Esophagus muscularis mucosa (tissue), 4 donors: ENCODE data around the gene UBE2S. TPM values are rescaled to one million over a fixed set of nuclear protein-coding genes. Genes with fewer than 3 reads are reported as not detected.
"Not testable (repeated sequence)": the region's sequence is repeated elsewhere in the genome, so short reads cannot be mapped to it uniquely, and the experiment has no call there.

ENCODE experiments used
- DNase-seq: peaks from one replicate; pipeline ENCODE4 v3.0.0-alpha.2; 2017; ENCODE audit errors: extremely low spot score
- H3K27ac ChIP-seq, 4 donors: fragments of 200-600 bp; sonication (generic); replicated peaks in 1 of 4; 1 replicate in 3 of 4; 2 replicates in 1 of 4; pipeline ENCODE4 v1.5.1; 2016 to 2019; ENCODE audit warnings: mild to moderate bottlenecking in 1 of 4
- H3K27me3 ChIP-seq, 4 donors: fragments of 200-600 bp; sonication (generic); one replicate each; pipeline versions ENCODE4 v1.5.1 to v1.6.0; 2016 to 2019
- H3K36me3 ChIP-seq, 4 donors: fragments of 200-600 bp; sonication (generic); one replicate each; pipeline ENCODE4 v1.5.1; 2016 to 2019
- H3K4me1 ChIP-seq, 4 donors: fragments of 200-600 bp; sonication (generic); one replicate each; pipeline ENCODE4 v1.5.1; 2016 to 2019
- H3K4me3 ChIP-seq, 4 donors: fragments of 200-600 bp; sonication (generic); 1 replicate in 2 of 4; 2 replicates in 2 of 4; pipeline ENCODE4 v1.5.1; 2016 to 2019; ENCODE audit warnings: mild to moderate bottlenecking in 4 of 4, moderate library complexity in 1 of 4
- H3K9me3 ChIP-seq, 4 donors: fragments of 200-600 bp; sonication (generic); 1 replicate in 3 of 4; 2 replicates in 1 of 4; pipeline ENCODE4 v1.5.1; 2016 to 2019
- POLR2A ChIP-seq: fragments of 450-650 bp; IDR thresholded peaks from one replicate; pipeline ENCODE4 v1.6.1; 2017; ENCODE audit warnings: antibody characterized with exemption, moderate library complexity, mild to moderate bottlenecking, low read depth
- POLR2AphosphoS5 ChIP-seq, 2 donors: sonication (generic); formaldehyde crosslinking; IDR thresholded peaks; one replicate each; pipeline ENCODE4 v1.6.1; 2017; ENCODE audit warnings: antibody characterized with exemption in 2 of 2
- WGBS: methylation state at CpG from one replicate; pipeline ENCODE4 v1.1.5; 2018; 5-methylcytosine and 5-hydroxymethylcytosine counted together
- intact Hi-C: fragments of 100-400 bp; cut with DNase I; formaldehyde crosslinking; loops from one replicate; pipeline ENCODE4 v1.15.1; 2023
- total RNA-seq, 4 donors: library from RNA; depleted of rRNA; stranded (reverse); fragments of >200 nt; gene quantifications; one replicate each; pipeline versions ENCODE4 v1.1.0 to v1.2.1, GENCODE V29; 2016
- TF ChIP-seq, protein P1 (sequence below), 3 experiments: fragments of 200-600 bp in 2 of 3; fragments of 450-650 bp in 1 of 3; sonication (generic) in 2 of 3; IDR thresholded peaks; one replicate each; pipeline ENCODE4 v1.5.1; 2017 to 2019; ENCODE audit warnings: antibody characterized with exemption in 3 of 3, mild to moderate bottlenecking in 2 of 3, moderate library complexity in 1 of 3

Gene UBE2S
- 10 to 100 TPM in 3 of 4 donors, 1 to 10 TPM in 1; 9.1 to 37.9 (median 22.0) TPM for total RNA-seq

GRCh38 chr19:55407550-55407799 is at the start of gene UBE2S:
UBE2S (minus strand) TSS chr19:55407788; CDS start chr19:55407589, 199 bp downstream.
- H3K36me3 ChIP-seq, result peaks cover 15 to 39% (median 34%) of the 10 kb centered on the region in 4 donors
- intact Hi-C loops, H3K9me3 ChIP-seq, H3K27me3 ChIP-seq, DNase-seq: not testable (repeated sequence)
- H3K27ac ChIP-seq, result peak within 1 kb of the TSS; percentile 97 to 99 (median 98)
- peak within 1 kb of the TSS; percentile 87 to 98 (median 97) for H3K4me3 ChIP-seq
- WGBS, result 0% methylated on average over 1 of the region's 36 CpGs
- H3K4me1 ChIP-seq, result peaks cover 14 to 28% (median 25%) of the 10 kb centered on the region in 4 donors
- TF ChIP-seq POLR2AphosphoS5 (IDR thresholded peaks at IDR 0.05) (peak in 1 of 2 donors; percentile 98), POLR2A (peak; percentile 71)

- H3K27ac ChIP-seq, result no peak overlapping the region
- intact Hi-C loops, result no loop called here
- H3K4me3 ChIP-seq, result no peak overlapping the region
- H3K27me3 ChIP-seq, result peaks cover 5 to 19% (median 11%) of the 10 kb centered on the region in 4 donors
- no peak for DNase-seq
- TF ChIP-seq, protein P1, sequence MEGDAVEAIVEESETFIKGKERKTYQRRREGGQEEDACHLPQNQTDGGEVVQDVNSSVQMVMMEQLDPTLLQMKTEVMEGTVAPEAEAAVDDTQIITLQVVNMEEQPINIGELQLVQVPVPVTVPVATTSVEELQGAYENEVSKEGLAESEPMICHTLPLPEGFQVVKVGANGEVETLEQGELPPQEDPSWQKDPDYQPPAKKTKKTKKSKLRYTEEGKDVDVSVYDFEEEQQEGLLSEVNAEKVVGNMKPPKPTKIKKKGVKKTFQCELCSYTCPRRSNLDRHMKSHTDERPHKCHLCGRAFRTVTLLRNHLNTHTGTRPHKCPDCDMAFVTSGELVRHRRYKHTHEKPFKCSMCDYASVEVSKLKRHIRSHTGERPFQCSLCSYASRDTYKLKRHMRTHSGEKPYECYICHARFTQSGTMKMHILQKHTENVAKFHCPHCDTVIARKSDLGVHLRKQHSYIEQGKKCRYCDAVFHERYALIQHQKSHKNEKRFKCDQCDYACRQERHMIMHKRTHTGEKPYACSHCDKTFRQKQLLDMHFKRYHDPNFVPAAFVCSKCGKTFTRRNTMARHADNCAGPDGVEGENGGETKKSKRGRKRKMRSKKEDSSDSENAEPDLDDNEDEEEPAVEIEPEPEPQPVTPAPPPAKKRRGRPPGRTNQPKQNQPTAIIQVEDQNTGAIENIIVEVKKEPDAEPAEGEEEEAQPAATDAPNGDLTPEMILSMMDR (IDR thresholded peaks at IDR 0.05), result no peak
- no peak for TF ChIP-seq POLR2AphosphoS5 (IDR thresholded peaks at IDR 0.05)
- TF ChIP-seq POLR2A, result no peak
- H3K36me3 ChIP-seq, result peaks cover 5 to 32% (median 17%) of the 10 kb centered on the region in 4 donors
- peaks cover 19 to 46% (median 44%) of the 10 kb centered on the region in 4 donors for H3K4me1 ChIP-seq
- no peaks in the 10 kb centered on the region for H3K9me3 ChIP-seq
- WGBS, result 91% methylated on average over 11 of the region's 14 CpGs
Measured at GRCh38 chr19:55456347-55456746, 48.8 kb upstream of the UBE2S start.

DNA sequence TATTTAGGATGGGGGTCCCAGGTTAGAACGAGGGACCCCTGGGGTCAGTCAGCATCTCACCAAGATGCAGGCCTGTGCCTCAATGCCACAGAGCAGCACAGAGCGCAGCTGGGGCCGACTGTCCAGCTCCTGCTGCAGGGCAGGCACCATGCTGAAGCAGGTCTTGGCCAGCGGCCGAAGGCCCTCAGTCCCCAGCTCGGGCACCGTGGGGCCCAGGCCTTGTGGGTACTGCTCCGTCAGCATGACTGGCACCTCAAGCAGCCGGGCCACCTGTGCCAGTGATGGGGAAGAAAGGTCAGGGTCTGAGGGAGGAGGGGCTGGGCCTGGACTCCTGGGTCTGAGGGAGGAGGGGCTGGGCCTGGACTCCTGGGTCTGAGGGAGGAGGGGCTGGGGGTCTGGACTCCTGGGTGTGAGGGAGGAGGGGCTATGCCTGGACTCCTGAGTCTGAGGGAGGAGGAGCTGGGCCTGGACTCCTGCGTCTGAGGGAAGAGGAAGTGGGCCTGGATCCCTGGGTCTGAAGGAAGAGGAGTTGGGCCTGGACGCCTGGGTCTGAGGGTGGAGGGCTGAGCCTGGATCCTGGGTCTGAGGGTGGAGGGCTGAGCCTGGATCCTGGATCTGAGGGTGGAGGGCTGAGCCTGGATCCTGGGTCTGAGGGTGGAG is 48.1 kb upstream of the UBE2S start:
- no peak for DNase-seq
- no peak for TF ChIP-seq POLR2AphosphoS5 (IDR thresholded peaks at IDR 0.05)
- TF ChIP-seq, protein P1 (IDR thresholded peaks at IDR 0.05), result no peak
- 78% methylated on average over 10 of the region's 11 CpGs for WGBS
- Histone ChIP-seq H3K9me3 (no peaks in the 10 kb centered on the region), H3K4me3 (no peak overlapping the region), H3K27me3 (peaks cover 5 to 25% (median 16%) of the 10 kb centered on the region in 4 donors), H3K4me1 (peaks cover 15 to 45% (median 42%) of the 10 kb centered on the region in 4 donors), H3K27ac (no peak overlapping the region), H3K36me3 (peaks cover 5 to 32% (median 17%) of the 10 kb centered on the region in 4 donors)
- intact Hi-C loops, result no loop called here

DNA sequence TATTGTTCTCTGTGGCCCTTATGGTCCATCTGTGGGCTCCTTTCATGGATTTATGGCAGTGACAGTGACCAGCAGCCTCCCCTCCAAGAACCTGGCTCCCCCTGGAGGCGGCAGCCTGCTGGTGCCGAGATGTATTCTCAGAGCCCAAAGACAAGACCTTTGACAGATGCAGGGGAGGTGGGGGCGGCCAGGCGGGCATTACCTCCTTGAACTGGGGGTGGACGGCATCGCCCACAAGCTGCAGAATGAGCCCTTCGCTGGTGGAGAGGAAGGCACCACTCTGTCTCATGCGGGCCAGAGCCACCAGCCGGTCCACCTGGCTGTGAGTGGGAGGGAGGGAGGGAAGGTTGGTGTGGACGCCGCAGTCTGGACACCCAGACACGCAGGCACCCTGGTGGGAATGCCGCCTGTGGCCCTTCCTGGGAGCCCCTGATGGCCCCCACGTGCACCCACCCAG is 47.2 kb upstream of the UBE2S start:
- Histone ChIP-seq H3K4me1 (peaks cover 14 to 37% (median 33%) of the 10 kb centered on the region in 4 donors), H3K36me3 (peaks cover 5 to 32% (median 17%) of the 10 kb centered on the region in 4 donors), H3K9me3 (no peaks in the 10 kb centered on the region), H3K4me3 (no peak overlapping the region), H3K27ac (no peak overlapping the region), H3K27me3 (peaks cover 5 to 31% (median 18%) of the 10 kb centered on the region in 4 donors)
- TF ChIP-seq POLR2AphosphoS5 (IDR thresholded peaks at IDR 0.05) (no peak), POLR2A (no peak)
- TF ChIP-seq, protein P1 (IDR thresholded peaks at IDR 0.05), result peak; percentile 38 to 63 (median 41)
- intact Hi-C loops, result no loop called here
- WGBS, result 64% methylated on average over 7 of the region's 14 CpGs
- DNase-seq, result no peak

DNA sequence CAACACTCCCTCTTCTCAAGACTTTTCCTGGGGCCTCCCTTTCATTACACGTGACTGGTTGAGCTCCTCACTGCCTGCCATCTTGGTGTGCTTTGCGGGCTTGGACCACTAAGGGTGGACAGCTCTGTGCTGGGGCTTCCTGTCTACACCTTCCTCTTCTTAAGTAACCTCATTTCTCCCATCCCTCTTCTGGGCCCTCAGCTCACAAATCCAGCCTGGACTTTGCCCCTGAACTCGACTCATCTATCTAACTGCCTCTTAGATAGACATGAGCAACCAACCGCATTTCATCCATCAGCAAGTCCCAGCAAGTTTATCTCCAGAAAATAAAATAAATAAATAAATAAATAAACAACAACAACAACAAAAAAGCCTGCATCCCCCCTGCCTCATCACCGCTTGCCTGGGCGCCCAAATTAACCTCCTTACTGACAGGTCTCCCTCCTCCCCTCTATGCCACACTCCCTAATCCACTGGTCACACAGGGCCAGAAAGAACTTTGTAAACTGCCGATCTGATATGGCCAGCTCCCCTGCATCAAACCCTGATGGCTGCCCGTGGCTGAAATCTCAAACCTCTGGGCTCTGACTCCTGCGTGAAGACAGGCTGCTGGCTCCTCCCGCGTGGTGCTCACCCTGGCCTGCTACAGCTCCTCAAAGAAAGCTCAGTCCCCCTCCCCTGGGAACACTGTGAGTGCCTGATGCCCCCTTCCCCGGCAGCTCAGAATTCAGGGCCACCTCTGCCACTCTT is 46.1 kb upstream of the UBE2S start:
- 93% methylated on average over 11 of the region's 12 CpGs for WGBS
- no peaks in the 10 kb centered on the region for H3K9me3 ChIP-seq
- intact Hi-C loops, result no loop called here

More for the DNA sequence above, 46.1 kb upstream of the UBE2S start:
- H3K27me3 ChIP-seq, result peaks cover 5 to 40% (median 25%) of the 10 kb centered on the region in 4 donors
- H3K4me3 ChIP-seq, result no peak overlapping the region
- DNase-seq, result no peak
- peaks cover 14 to 27% (median 25%) of the 10 kb centered on the region in 4 donors for H3K4me1 ChIP-seq
- TF ChIP-seq, protein P1 (IDR thresholded peaks at IDR 0.05), result no peak
- no peak for TF ChIP-seq POLR2AphosphoS5 (IDR thresholded peaks at IDR 0.05)
- peaks cover 5 to 32% (median 17%) of the 10 kb centered on the region in 4 donors for H3K36me3 ChIP-seq
- H3K27ac ChIP-seq, result no peak overlapping the region
